Dedifferentiated amniotic fluid mesenchymal stem cell (primary cell): Measurements from ENCODE around the gene CYP27A1.
A peak's percentile ranks its signal among the peaks of the same experiment; 100 is the strongest.
"Not testable (repeated sequence)": the region's sequence is repeated elsewhere in the genome, so short reads cannot be mapped to it uniquely, and the experiment has no call there.

ENCODE experiments used
- DNase-seq: peaks from one replicate; pipeline ENCODE4 v3.0.0-alpha.2; 2016; ENCODE audit errors: extremely low spot score

CYP27A1 gene

GRCh38 chr2:218781691-218782527, at the start of gene CYP27A1:
TSS of gene CYP27A1 (plus strand) at chr2:218782147. CDS start at chr2:218782183, 36 bp downstream.
- no peak for DNase-seq

DNA sequence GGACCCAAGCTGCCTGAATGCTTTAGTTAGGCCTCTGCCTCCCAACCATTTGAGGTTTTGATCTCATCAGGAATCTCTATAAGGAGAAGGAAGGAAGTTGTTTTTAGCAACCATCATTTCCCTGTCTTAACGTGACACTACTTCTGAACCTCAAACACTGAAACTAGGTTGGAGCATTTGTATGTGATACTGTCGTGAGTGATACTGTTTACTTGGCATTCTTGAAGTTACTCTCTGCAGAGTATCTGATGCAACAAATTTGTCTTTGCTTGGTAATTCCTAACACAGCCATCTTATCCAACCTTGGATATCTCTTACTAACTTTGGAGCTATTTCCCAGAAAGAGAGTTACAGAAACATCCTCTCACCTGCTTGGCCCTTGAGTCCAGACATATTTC, 49.2 kb upstream of the CYP27A1 start:
- DNase-seq, result no peak

GRCh38 chr2:218733171-218734021, 48.6 kb upstream of the CYP27A1 start:
- no peak for DNase-seq

GRCh38 chr2:218734190-218734975, 47.6 kb upstream of the CYP27A1 start:
- no peak for DNase-seq

- DNase-seq, result no peak
Observed at GRCh38 chr2:218736531-218736930, 45.4 kb upstream of the CYP27A1 start.

GRCh38 chr2:218743068-218743467, 38.9 kb upstream of the CYP27A1 start:
- DNase-seq, result no peak

DNA sequence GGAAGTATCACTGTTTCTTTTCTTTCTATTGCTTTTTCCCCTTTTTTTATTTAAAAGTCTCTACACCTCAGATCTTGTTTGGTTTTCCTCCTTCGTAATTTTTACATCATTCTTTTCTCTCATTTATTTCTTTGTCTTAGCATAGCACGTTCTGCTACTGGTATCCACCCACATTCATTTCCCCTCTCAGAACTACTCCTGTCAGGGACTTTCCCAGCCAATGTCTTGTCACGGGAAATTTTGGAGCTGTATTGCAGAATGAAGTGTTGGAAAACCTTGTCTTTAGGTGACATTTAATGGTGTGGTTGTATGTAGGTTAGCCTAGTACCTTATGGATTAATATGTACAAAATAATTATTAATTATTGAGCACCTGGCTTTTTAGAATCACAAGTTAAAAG, 37.3 kb upstream of the CYP27A1 start:
- DNase-seq, result no peak

DNA sequence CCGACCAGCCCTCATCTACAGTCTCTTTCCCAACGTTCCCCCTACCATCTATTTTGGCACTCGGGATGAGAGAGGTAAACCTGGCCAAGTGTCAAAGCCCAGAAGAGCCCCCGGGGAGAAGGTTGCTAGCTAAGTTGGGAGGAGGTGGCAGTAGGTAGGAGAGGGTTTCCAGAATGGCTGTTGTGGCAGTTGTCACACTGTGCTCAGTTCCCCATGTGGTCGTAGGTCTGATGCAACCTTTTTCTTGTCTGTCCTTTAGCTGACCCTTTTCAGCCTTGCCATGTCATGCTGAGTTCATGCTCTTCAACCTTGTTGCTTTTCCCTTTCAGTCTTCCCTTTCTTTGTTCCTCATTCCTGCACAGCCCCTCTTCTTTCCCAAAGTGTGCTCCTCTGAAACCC, 36.8 kb upstream of the CYP27A1 start:
- DNase-seq, result no peak

DNA sequence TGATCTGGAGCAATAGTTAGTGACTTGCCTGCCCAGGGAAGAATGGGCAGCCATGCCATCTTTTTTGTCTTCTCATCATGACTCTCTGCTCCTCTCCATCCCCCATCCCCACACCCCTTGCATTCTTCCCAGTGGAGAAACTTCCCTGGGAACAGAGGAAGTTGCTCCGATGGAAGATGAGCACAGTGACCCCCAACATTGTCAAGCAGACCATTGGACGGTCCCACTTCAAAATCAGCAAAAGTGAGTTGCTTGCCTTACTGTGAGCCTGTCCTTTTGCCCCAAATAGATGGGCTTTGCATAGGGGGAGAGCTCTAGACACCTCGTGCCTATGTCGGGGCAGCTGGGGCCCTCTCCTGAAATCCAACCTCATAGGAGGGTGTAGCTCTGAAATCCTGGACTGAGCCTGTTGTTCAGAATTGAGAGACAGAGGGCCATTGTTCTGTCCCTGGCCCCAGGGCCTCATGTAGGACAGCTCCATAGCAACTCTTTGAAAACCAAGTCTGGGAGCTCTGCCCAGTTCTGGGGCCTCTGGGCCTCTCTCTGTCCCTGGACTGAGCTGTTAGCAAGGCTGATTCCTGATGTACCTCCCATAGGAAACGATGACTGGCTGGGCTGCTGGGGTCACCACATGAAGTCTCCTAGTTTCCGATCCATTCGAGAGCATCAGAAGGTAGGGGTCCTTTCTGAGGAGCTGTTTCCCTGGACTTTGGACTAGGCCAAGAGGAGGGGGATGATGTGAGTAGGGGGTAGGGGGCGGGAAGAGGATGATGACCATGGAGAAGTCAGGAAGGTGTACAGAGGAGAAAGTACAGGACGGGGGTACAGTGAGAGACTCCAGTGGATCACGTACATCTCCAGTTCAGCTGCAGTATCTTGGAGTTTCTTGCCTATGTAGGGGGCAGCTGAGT, 36.1 kb upstream of the CYP27A1 start:
- peak; percentile 28 for DNase-seq

- no peak for DNase-seq
Observed at GRCh38 chr2:218746470-218746795, 35.5 kb upstream of the CYP27A1 start.

- no peak for DNase-seq
Observed at GRCh38 chr2:218746960-218747359, 35.0 kb upstream of the CYP27A1 start.

- DNase-seq, result no peak
Observed at GRCh38 chr2:218748741-218749441, 33.1 kb upstream of the CYP27A1 start.

DNA sequence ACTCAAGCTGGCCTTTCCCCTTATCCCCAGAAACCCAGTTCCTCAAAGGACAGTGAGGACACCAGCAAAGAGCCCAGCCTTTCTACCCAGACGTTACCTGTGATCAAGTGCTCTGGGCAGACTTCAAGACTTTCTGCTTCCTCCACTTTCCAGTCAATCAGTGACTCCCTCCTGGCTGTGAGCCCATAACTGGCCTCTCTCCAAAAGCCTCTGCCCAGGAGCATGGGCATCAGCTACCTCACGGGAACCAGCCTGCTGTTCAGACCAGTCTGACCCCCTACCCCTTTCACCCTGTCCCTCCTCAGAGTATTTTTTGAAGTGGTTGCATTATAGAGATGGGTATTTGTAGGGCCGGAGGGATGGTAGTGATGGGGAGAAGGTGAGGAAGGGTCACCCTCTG, 27.7 kb upstream of the CYP27A1 start:
- DNase-seq, result no peak

DNA sequence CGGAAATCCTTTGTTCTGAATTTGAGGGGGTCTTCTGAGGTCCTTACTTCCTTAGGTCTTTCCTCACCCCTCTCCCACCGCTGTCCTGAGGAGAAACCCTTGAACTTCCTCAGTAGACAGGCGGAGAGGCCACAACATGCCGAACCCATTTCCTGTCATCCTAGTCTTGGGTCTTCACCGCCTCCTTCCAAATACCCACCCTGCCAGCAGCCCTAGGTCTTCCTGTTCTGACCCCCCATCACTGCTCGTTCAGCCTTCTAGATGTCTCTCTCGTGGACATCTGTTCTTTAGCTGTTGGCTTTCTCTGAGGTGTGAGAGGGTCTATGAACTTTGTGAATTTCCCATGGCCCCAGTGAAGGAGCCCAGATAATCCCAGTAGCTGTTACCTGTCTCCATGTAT, 27.2 kb upstream of the CYP27A1 start:
- DNase-seq, result no peak

DNA sequence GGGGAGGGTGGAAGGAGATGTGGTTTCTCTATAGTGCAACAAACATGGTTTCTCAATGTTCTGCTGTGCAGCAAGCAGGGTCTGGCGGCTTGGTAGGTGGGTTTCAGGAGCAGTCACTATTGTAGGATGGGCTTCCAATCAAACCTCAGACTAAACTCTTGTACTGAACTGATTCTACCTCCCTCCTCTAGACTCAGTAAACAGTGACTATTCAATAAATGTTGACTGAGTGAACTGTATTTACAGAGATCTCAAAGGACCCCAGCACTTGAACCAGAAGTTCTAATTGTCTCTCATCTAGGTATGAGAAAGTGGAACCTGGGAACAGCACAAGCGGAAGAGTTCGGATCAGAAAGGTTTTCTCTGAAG, 26.8 kb upstream of the CYP27A1 start:
- DNase-seq, result no peak

GRCh38 chr2:218755567-218756404, 26.2 kb upstream of the CYP27A1 start:
- no peak for DNase-seq

GRCh38 chr2:218756599-218757377, 25.2 kb upstream of the CYP27A1 start:
- DNase-seq, result no peak

GRCh38 chr2:218761795-218762194, 20.2 kb upstream of the CYP27A1 start:
- DNase-seq, result no peak

- DNase-seq, result not testable (repeated sequence)
Observed at GRCh38 chr2:218772759-218773158, 9.2 kb upstream of the CYP27A1 start.
